PC-9 (cell line): ENCODE measurements around the gene DLAT. TPM values are rescaled to one million over a fixed set of nuclear protein-coding genes. Genes with fewer than 3 reads are reported as not detected.

Source experiments
- BruUV-seq: library from RNA; stranded (reverse); fragments of 400-500 nt; replicated peaks from 2 replicates; lab custom pipeline; 2021; lab: Mats Ljungman, UMichigan
- CTCF ChIA-PET: fragments of 300-600 bp; sonication (Branson Sonifier 250); formaldehyde crosslinking; loops from one replicate; lab custom pipeline; 2022; ENCODE audit warnings: antibody characterized with exemption; lab: Charles Lee
- POLR2A ChIA-PET: fragments of 300-600 bp; sonication (Branson Sonifier 250); formaldehyde crosslinking; loops from one replicate; lab custom pipeline; 2022; ENCODE audit warnings: antibody characterized with exemption; ENCODE audit not compliant: unreplicated experiment; lab: Charles Lee
- DNase-seq, 2 experiments: peaks; one replicate each; pipeline versions ENCODE4 v3.0.0 to v3.0.0-alpha.2; 2015 to 2022; ENCODE audit warnings: mixed read lengths in 1 of 2
- H2AFZ ChIP-seq: fragments of 200-600 bp; sonication (generic); 2 replicates; pipeline ENCODE4 v1.8.1; 2017; ENCODE audit warnings: antibody characterized with exemption
- H3F3A ChIP-seq: fragments of 200-600 bp; sonication (generic); 2 replicates; pipeline ENCODE4 v1.8.1; 2017; ENCODE audit warnings: antibody characterized with exemption, mild to moderate bottlenecking, low read depth; ENCODE audit not compliant: insufficient read depth
- H3K27ac ChIP-seq: fragments of 200-600 bp; sonication (generic); 2 replicates; pipeline ENCODE4 v1.6.1; 2016; ENCODE audit warnings: mixed run types
- H3K27me3 ChIP-seq: fragments of 200-600 bp; sonication (generic); 2 replicates; pipeline ENCODE4 v1.6.1; 2016; ENCODE audit warnings: low read depth, mixed run types; ENCODE audit not compliant: insufficient read depth
- H3K36me3 ChIP-seq: fragments of 200-600 bp; sonication (generic); 2 replicates; pipeline ENCODE4 v1.6.1; 2016; ENCODE audit warnings: low read depth, mixed run types
- H3K4me1 ChIP-seq: fragments of 200-600 bp; sonication (generic); replicated peaks from 2 replicates; pipeline ENCODE4 v1.6.1; 2016; ENCODE audit warnings: mixed run types; ENCODE audit not compliant: insufficient read depth
- H3K4me2 ChIP-seq: fragments of 200-600 bp; sonication (generic); 2 replicates; pipeline ENCODE4 v1.6.1; 2017; ENCODE audit warnings: mixed run types
- H3K4me3 ChIP-seq: fragments of 200-600 bp; sonication (generic); 2 replicates; pipeline ENCODE4 v1.6.1; 2016; ENCODE audit warnings: mixed run types
- H3K79me2 ChIP-seq: fragments of 200-600 bp; sonication (generic); 2 replicates; pipeline ENCODE4 v1.6.1; 2017; ENCODE audit warnings: low read depth, mixed run types
- H3K9me2 ChIP-seq: fragments of 200-600 bp; sonication (generic); 2 replicates; pipeline ENCODE4 v1.8.1; 2017; ENCODE audit warnings: mild to moderate bottlenecking; ENCODE audit not compliant: insufficient read depth
- H3K9me3 ChIP-seq: fragments of 200-600 bp; sonication (generic); 2 replicates; pipeline ENCODE4 v1.8.1; 2016; ENCODE audit warnings: low read depth; ENCODE audit not compliant: insufficient read depth
- H4K20me1 ChIP-seq: fragments of 200-600 bp; sonication (generic); 2 replicates; pipeline ENCODE4 v1.8.1; 2017; ENCODE audit not compliant: insufficient read depth
- CTCF ChIP-seq: fragments of 200-600 bp; sonication (generic); conservative IDR thresholded peaks from 2 replicates; pipeline ENCODE4 v1.6.1; 2017; ENCODE audit warnings: mixed run types, antibody characterized with exemption, mild to moderate bottlenecking, moderate library complexity
- EZH2 ChIP-seq: fragments of 200-600 bp; sonication (generic); IDR thresholded peaks from 2 replicates; pipeline ENCODE4 v1.8.0; 2017; ENCODE audit warnings: antibody characterized with exemption, low read depth
- intact Hi-C: fragments of 100-400 bp; cut with micrococcal nuclease; formaldehyde crosslinking; loops from one replicate; pipeline ENCODE4 v1.10.0; 2022; ENCODE audit not compliant: unreplicated experiment
- total RNA-seq: library from RNA; stranded (reverse); gene quantifications from 2 replicates; pipeline ENCODE4 v1.2.3, GENCODE V29; 2021

The DLAT gene
- total RNA-seq, 1 experiment from 2014 or later = 44.9 TPM

- CTCF ChIA-PET = no interaction called here
- H3K4me3 ChIP-seq = no peak overlapping the region
- no peak overlapping the region for H2AFZ ChIP-seq
- H3K4me1 ChIP-seq = no peaks in the 10 kb centered on the region
- no peaks in the 10 kb centered on the region for H3K36me3 ChIP-seq
- intact Hi-C loops = no loop called here
- no peaks in the 10 kb centered on the region for H3K27me3 ChIP-seq
- no peak overlapping the region for H3K4me2 ChIP-seq
- no peaks in the 10 kb centered on the region for H3K9me2 ChIP-seq
- DNase-seq = no peak
- BruUV-seq = no TSS peak
- H4K20me1 ChIP-seq = no peaks in the 10 kb centered on the region
- no peaks in the 10 kb centered on the region for H3K79me2 ChIP-seq
- no peaks in the 10 kb centered on the region for H3K9me3 ChIP-seq
- H3K27ac ChIP-seq = no peak overlapping the region
- TF ChIP-seq CTCF (no peak), EZH2 (no peak)
- H3F3A ChIP-seq = peaks cover 8% of the 10 kb centered on the region; the same call in 1 of the 2 replicates
- POLR2A ChIA-PET = interaction anchor here (0.6 kb wide), 2 partner anchors 54 to 238 kb away, joined by 5 to 9 read pairs; no protein-coding TSS in a partner anchor
These were observed 78.2 kb downstream of the DLAT start for GRCh38 chr11:112103446-112103845.

GRCh38 chr11:112106070-112106469 is 80.9 kb downstream of the DLAT start:
- no peaks in the 10 kb centered on the region for H3K79me2 ChIP-seq
- CTCF ChIA-PET = no interaction called here
- no peaks in the 10 kb centered on the region for H3K9me2 ChIP-seq
- H3F3A ChIP-seq = peaks cover 15% of the 10 kb centered on the region; the same call in 1 of the 2 replicates
- no peak overlapping the region for H3K4me2 ChIP-seq
- POLR2A ChIA-PET = no interaction called here
- no peaks in the 10 kb centered on the region for H3K27me3 ChIP-seq
- TF ChIP-seq CTCF (no peak), EZH2 (no peak)
- H3K4me1 ChIP-seq = no peaks in the 10 kb centered on the region
- intact Hi-C loops = no loop called here
- H3K4me3 ChIP-seq = no peak overlapping the region
- H3K27ac ChIP-seq = no peak overlapping the region
- H4K20me1 ChIP-seq = no peaks in the 10 kb centered on the region
- H2AFZ ChIP-seq = no peak overlapping the region
- BruUV-seq = no TSS peak
- H3K9me3 ChIP-seq = no peaks in the 10 kb centered on the region
- no peak for DNase-seq
- H3K36me3 ChIP-seq = no peaks in the 10 kb centered on the region

Other genes starting within 250 kb of the DLAT start
- 19.1 and 27.8 TPM in 2 replicates for gene ALG9, start 153.8 kb upstream of the DLAT start, total RNA-seq
- 2.1 and 2.2 TPM in 2 replicates for gene FDXACB1, start 146.2 kb upstream of the DLAT start, total RNA-seq
- gene CFAP68, start 145.9 kb upstream of the DLAT start, total RNA-seq = 27.4 and 46.8 TPM in 2 replicates
- not detected in 2 replicates for gene CRYAB, start 113.6 kb upstream of the DLAT start, total RNA-seq
- 0.28 and 0.80 TPM in 2 replicates for gene HSPB2, start 112.7 kb upstream of the DLAT start, total RNA-seq
- 2.9 and 6.4 TPM in 2 replicates for gene C11orf52, start 106.5 kb upstream of the DLAT start, total RNA-seq
- gene DIXDC1, start 88.1 kb upstream of the DLAT start, total RNA-seq = 4.4 and 4.9 TPM in 2 replicates
- 2.0 and 4.8 TPM in 2 replicates for gene PIH1D2, start 48.6 kb downstream of the DLAT start, total RNA-seq
- 16.5 and 17.6 TPM in 2 replicates for gene NKAPD1, start 48.9 kb downstream of the DLAT start, total RNA-seq
- 42.4 and 44.3 TPM in 2 replicates for gene TIMM8B, start 61.3 kb downstream of the DLAT start, total RNA-seq
- gene SDHD, start 61.5 kb downstream of the DLAT start, total RNA-seq = 99.5 and 122 TPM in 2 replicates
- 42.8 and 59.1 TPM in 2 replicates for gene IL18, start 138.7 kb downstream of the DLAT start, total RNA-seq
- not detected in 2 replicates for gene TEX12, start 142.0 kb downstream of the DLAT start, total RNA-seq
- gene BCO2, start 150.1 kb downstream of the DLAT start, total RNA-seq = 3.0 and 3.3 TPM in 2 replicates
- 37.6 and 43.0 TPM in 2 replicates for gene PTS, start 201.0 kb downstream of the DLAT start, total RNA-seq
- gene PLET1, start 235.5 kb downstream of the DLAT start, total RNA-seq = not detected in 2 replicates